Panc1 (cell line): ENCODE results near the gene PLRG1. TPM values are rescaled to one million over a fixed set of nuclear protein-coding genes. Genes with fewer than 3 reads are reported as not detected.

Experiments used
- ATAC-seq: fragments of 200-7000 bp; cut with Tn5 transposase; 2 replicates; pipeline ENCODE4 v1.9.1; 2020; ENCODE audit warnings: mild to moderate bottlenecking, moderate library complexity
- BruUV-seq: library from RNA; stranded (reverse); fragments of 400-500 nt; replicated peaks from 2 replicates; lab custom pipeline; 2021; lab: Mats Ljungman, UMichigan
- CTCF ChIA-PET: fragments of 300-600 bp; sonication (Branson Sonifier 250); formaldehyde crosslinking; loops from one replicate; lab custom pipeline; 2022; ENCODE audit warnings: antibody characterized with exemption; lab: Charles Lee
- POLR2A ChIA-PET: fragments of 300-600 bp; sonication (Branson Sonifier 250); formaldehyde crosslinking; loops from one replicate; lab custom pipeline; 2022; ENCODE audit warnings: antibody characterized with exemption; lab: Charles Lee
- DNase-seq: peaks from one replicate; pipeline ENCODE4 v3.0.0-alpha.2; 2010; ENCODE audit warnings: low read depth, low spot score
- H3K27ac ChIP-seq: 2 replicates; pipeline ENCODE4 v1.5.1; 2011; ENCODE audit warnings: mild to moderate bottlenecking, low read length, inconsistent platforms
- H3K27me3 ChIP-seq: fragments of 200-500 bp; sonication (Bioruptor generic); 2 replicates; pipeline ENCODE4 v1.6.0; 2014; ENCODE audit warnings: low read length, inconsistent platforms; ENCODE audit not compliant: control insufficient read depth, insufficient read depth
- H3K36me3 ChIP-seq: fragments of 200-500 bp; sonication (Bioruptor generic); 2 replicates; pipeline ENCODE4 v1.5.1; 2014; ENCODE audit warnings: inconsistent platforms, mild to moderate bottlenecking, low read length, moderate library complexity; ENCODE audit not compliant: control insufficient read depth, insufficient read depth
- H3K4me1 ChIP-seq: 2 replicates; pipeline ENCODE4 v1.5.1; 2011; ENCODE audit warnings: inconsistent platforms, mild to moderate bottlenecking, low read length, moderate library complexity; ENCODE audit not compliant: control insufficient read depth, insufficient read depth
- H3K4me3 ChIP-seq, 2 experiments: 2 replicates each; pipeline ENCODE4 v1.5.1; 2011 to 2012; ENCODE audit warnings: low read depth in 2 of 2, low read length in 2 of 2, mild to moderate bottlenecking in 2 of 2, inconsistent platforms in 1 of 2, moderate library complexity in 1 of 2
- H3K9me3 ChIP-seq: fragments of 200-500 bp; sonication (Bioruptor generic); 2 replicates; pipeline ENCODE4 v1.5.1; 2014; ENCODE audit warnings: low read depth, mild to moderate bottlenecking, inconsistent platforms, low read length, moderate library complexity; ENCODE audit not compliant: control insufficient read depth, insufficient read depth
- POLR2AphosphoS5 ChIP-seq: IDR thresholded peaks from 2 replicates; pipeline ENCODE4 v1.6.1; 2012; ENCODE audit warnings: mild to moderate bottlenecking, low read depth, low read length, moderate library complexity
- SIN3A ChIP-seq: IDR thresholded peaks from 2 replicates; pipeline ENCODE4 v1.6.1; 2012; ENCODE audit warnings: low read depth, mild to moderate bottlenecking, low read length, moderate library complexity, borderline replicate concordance; ENCODE audit not compliant: insufficient read depth
- TCF7L2 ChIP-seq: IDR thresholded peaks from 2 replicates; pipeline ENCODE4 v1.6.1; 2011; ENCODE audit warnings: mild to moderate bottlenecking, low read depth, low read length, inconsistent platforms
- in situ Hi-C: cut with HindIII; loops from 2 replicates; pipeline ENCODE4 v1.10.0; 2016; ENCODE audit warnings: low sequenced_read_pairs, low pct_unique_long_range_greater_than_20kb
- intact Hi-C: fragments of 100-400 bp; cut with micrococcal nuclease; formaldehyde crosslinking; loops from one replicate; pipeline ENCODE4 v1.10.0; 2022; ENCODE audit not compliant: unreplicated experiment
- total RNA-seq: library from RNA; stranded (reverse); gene quantifications from one replicate; pipeline ENCODE4 v1.2.1, GENCODE V29; 2021; ENCODE audit not compliant: unreplicated experiment
- TF ChIP-seq, protein P1 (sequence below): fragments of 450-650 bp; IDR thresholded peaks from 2 replicates; pipeline ENCODE4 v1.5.1; 2017; ENCODE audit warnings: mild to moderate bottlenecking
- TF ChIP-seq, protein P2 (sequence below), 2 experiments: IDR thresholded peaks; 2 replicates each; pipeline ENCODE4 v1.6.1; 2011 to 2012; ENCODE audit warnings: low read depth in 2 of 2, control low read depth in 1 of 2, low read length in 1 of 2, mild to moderate bottlenecking in 1 of 2, moderate library complexity in 1 of 2; ENCODE audit not compliant: insufficient read depth in 1 of 2

The PLRG1 gene
- total RNA-seq, 1 experiment from 2014 or later: 66.1 TPM

DNA sequence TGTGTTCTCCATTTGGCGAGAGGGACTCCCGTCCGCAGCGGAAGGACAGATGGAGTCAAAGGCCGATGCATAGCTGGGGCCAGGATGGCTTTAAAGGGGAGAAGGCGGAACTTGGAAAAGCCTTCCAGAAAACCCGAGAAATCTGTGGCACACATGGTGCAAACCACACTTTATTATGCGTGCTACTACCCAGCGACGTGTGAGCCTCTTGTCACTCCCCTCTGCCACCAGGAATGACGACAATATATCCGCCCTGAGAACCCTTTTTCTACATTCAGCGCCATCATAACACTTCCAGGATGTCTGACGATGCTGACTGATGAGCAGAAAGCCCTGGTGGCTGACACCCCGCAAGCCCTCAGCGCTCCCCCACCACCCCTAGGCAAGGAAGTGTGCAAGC, 57.9 kb downstream of the PLRG1 start:
- ChIA-PET CTCF (no interaction called here), POLR2A (no interaction called here)
- ATAC-seq (0 out of 2 replicates have a peak, but pooled peaks have one; percentile 11), DNase-seq (no peak)
- H3K4me3 ChIP-seq: no peak overlapping the region
- in situ Hi-C loops: no loop called here
- H3K27ac ChIP-seq: no peak overlapping the region
- H3K36me3 ChIP-seq: no peaks in the 10 kb centered on the region
- no TSS peak for BruUV-seq
- peaks cover 3% of the 10 kb centered on the region; the same call in 1 of the 2 replicates for H3K27me3 ChIP-seq
- no peaks in the 10 kb centered on the region for H3K9me3 ChIP-seq
- TF ChIP-seq, protein P1, sequence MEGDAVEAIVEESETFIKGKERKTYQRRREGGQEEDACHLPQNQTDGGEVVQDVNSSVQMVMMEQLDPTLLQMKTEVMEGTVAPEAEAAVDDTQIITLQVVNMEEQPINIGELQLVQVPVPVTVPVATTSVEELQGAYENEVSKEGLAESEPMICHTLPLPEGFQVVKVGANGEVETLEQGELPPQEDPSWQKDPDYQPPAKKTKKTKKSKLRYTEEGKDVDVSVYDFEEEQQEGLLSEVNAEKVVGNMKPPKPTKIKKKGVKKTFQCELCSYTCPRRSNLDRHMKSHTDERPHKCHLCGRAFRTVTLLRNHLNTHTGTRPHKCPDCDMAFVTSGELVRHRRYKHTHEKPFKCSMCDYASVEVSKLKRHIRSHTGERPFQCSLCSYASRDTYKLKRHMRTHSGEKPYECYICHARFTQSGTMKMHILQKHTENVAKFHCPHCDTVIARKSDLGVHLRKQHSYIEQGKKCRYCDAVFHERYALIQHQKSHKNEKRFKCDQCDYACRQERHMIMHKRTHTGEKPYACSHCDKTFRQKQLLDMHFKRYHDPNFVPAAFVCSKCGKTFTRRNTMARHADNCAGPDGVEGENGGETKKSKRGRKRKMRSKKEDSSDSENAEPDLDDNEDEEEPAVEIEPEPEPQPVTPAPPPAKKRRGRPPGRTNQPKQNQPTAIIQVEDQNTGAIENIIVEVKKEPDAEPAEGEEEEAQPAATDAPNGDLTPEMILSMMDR: no peak
- TF ChIP-seq TCF7L2 (no peak), POLR2AphosphoS5 (no peak), SIN3A (no peak)
- TF ChIP-seq, protein P2, sequence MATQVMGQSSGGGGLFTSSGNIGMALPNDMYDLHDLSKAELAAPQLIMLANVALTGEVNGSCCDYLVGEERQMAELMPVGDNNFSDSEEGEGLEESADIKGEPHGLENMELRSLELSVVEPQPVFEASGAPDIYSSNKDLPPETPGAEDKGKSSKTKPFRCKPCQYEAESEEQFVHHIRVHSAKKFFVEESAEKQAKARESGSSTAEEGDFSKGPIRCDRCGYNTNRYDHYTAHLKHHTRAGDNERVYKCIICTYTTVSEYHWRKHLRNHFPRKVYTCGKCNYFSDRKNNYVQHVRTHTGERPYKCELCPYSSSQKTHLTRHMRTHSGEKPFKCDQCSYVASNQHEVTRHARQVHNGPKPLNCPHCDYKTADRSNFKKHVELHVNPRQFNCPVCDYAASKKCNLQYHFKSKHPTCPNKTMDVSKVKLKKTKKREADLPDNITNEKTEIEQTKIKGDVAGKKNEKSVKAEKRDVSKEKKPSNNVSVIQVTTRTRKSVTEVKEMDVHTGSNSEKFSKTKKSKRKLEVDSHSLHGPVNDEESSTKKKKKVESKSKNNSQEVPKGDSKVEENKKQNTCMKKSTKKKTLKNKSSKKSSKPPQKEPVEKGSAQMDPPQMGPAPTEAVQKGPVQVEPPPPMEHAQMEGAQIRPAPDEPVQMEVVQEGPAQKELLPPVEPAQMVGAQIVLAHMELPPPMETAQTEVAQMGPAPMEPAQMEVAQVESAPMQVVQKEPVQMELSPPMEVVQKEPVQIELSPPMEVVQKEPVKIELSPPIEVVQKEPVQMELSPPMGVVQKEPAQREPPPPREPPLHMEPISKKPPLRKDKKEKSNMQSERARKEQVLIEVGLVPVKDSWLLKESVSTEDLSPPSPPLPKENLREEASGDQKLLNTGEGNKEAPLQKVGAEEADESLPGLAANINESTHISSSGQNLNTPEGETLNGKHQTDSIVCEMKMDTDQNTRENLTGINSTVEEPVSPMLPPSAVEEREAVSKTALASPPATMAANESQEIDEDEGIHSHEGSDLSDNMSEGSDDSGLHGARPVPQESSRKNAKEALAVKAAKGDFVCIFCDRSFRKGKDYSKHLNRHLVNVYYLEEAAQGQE (IDR thresholded peaks at IDR 0.05; ENCODE audit: insufficient read depth in 1 of 2, low read depth in 2 of 2, low read length in 1 of 2): no peak
- H3K4me1 ChIP-seq: no peaks in the 10 kb centered on the region
- intact Hi-C loops: no loop called here

DNA sequence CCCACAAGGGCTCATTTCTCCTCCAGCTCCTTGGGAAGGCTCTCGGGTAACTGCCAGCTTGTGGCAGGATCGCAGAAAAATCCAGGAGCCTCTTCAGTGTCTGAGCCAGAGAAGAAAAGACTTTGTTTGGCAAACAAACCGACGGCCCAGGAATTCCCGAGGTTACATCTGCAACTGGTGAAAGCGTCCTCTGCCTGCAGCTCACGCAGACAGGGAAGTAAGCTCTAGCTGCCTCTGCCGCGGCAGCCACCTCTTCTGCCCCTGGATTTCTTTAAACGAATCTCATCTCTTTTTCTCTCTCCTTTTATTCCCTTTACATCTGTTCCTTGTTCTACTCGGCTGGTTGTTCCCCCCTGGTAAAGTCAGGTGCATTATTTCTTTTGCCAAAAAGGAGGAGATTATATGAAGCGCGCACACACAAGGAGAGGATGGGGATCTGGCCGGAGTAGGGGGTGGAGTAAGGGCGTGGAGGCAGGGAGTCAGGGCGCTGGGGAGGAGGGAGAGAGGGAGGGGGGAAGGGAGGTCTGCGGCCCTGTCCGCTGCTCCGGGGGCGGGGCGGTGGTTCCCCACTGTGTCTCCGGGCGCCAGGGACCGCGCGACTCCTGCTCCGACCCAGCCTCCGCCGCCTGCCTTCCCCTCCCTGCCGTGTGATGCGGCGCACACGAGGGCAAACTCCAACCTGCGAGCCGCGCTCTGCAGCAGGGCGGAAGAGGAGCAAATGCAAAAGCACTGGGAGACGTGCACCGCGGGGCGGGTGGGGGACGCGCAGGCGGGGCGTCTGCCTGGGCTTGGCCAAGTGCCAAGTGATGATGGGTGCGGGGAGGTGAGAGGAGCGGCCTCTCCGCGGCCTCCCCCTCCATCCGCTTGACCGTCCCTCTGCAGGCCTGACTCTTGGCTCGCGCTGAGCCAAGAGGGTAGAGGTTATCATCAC, 58.6 kb downstream of the PLRG1 start, which contains the start of gene DCHS2:
TSS of gene DCHS2 (minus strand) at position 459 of the 931 bp plus-strand sequence. CDS start at position 15, 444 bp downstream.
- ATAC-seq: peak; percentile 74
- Histone ChIP-seq H3K4me3 (peak within 1 kb of the TSS; percentile 11 to 43; a peak in 2 of 4 replicates), H3K27ac (no peak within 1 kb of the TSS), H3K36me3 (no peaks in the 10 kb centered on the region), H3K9me3 (no peaks in the 10 kb centered on the region), H3K27me3 (peaks cover 3% of the 10 kb centered on the region; the same call in 1 of the 2 replicates), H3K4me1 (no peaks in the 10 kb centered on the region)
- no peak for DNase-seq
- POLR2A ChIA-PET: no interaction called here
- BruUV-seq: no TSS peak
- TF ChIP-seq, protein P2 (IDR thresholded peaks at IDR 0.05; ENCODE audit: insufficient read depth in 1 of 2, low read depth in 2 of 2, low read length in 1 of 2): no peak
- TF ChIP-seq, protein P1: no peak
- no peak for TF ChIP-seq TCF7L2
- CTCF ChIA-PET: interaction anchor here (1.0 kb wide), 1 partner anchor 15 kb away, joined by 3 read pairs; no protein-coding TSS in a partner anchor
- in situ Hi-C loops: no loop called here
- intact Hi-C loops: no loop called here
